Trophoblast cell (in vitro differentiated cells and primary cell): ENCODE results near the gene ZC3H12C.
A peak's percentile ranks its signal among the peaks of the same experiment; 100 is the strongest.

ENCODE experiments used
- DNase-seq, 2 donors: peaks; one replicate each; pipeline ENCODE4 v3.0.0-alpha.2; 2016
- H2AFZ ChIP-seq: 2 replicates; pipeline ENCODE4 v1.6.1; 2013; ENCODE audit warnings: low read length, moderate library complexity, mild to moderate bottlenecking; ENCODE audit not compliant: insufficient read depth, poor library complexity
- H2AK5ac ChIP-seq: 2 replicates; pipeline ENCODE4 v1.6.1; 2013; ENCODE audit warnings: mild to moderate bottlenecking, low read length
- H2BK120ac ChIP-seq: 2 replicates; pipeline ENCODE4 v1.6.1; 2013; ENCODE audit warnings: low read length, mild to moderate bottlenecking, moderate library complexity; ENCODE audit not compliant: insufficient read depth, poor library complexity
- H2BK12ac ChIP-seq: 2 replicates; pipeline ENCODE4 v1.6.1; 2013; ENCODE audit warnings: mild to moderate bottlenecking, low read length, moderate library complexity
- H2BK5ac ChIP-seq: 2 replicates; pipeline ENCODE4 v1.6.1; 2013; ENCODE audit warnings: low read length, low read depth, moderate library complexity, mild to moderate bottlenecking; ENCODE audit not compliant: poor library complexity
- H3K14ac ChIP-seq: 2 replicates; pipeline ENCODE4 v1.6.1; 2013; ENCODE audit warnings: mild to moderate bottlenecking, low read length
- H3K18ac ChIP-seq: 2 replicates; pipeline ENCODE4 v1.6.1; 2013; ENCODE audit warnings: mild to moderate bottlenecking, low read length
- H3K23ac ChIP-seq: 2 replicates; pipeline ENCODE4 v1.6.1; 2013; ENCODE audit warnings: low read length
- H3K27ac ChIP-seq: 2 replicates; pipeline ENCODE4 v1.5.1; 2013; ENCODE audit warnings: low read depth, mild to moderate bottlenecking, inconsistent platforms, low read length, moderate library complexity
- H3K27me3 ChIP-seq: 2 replicates; pipeline ENCODE4 v1.6.1; 2013; ENCODE audit warnings: inconsistent platforms, mild to moderate bottlenecking, low read length, moderate library complexity; ENCODE audit not compliant: insufficient read depth
- H3K36me3 ChIP-seq, 2 experiments: 1 replicate in 1 of 2; 2 replicates in 1 of 2; pipeline ENCODE4 v1.6.1; 2013; ENCODE audit warnings: low read length in 2 of 2, mild to moderate bottlenecking in 2 of 2, moderate library complexity in 1 of 2; ENCODE audit not compliant: insufficient read depth in 2 of 2, control insufficient read depth in 1 of 2
- H3K4ac ChIP-seq: 2 replicates; pipeline ENCODE4 v1.6.1; 2013; ENCODE audit warnings: low read depth, mild to moderate bottlenecking, low read length, moderate library complexity
- H3K4me1 ChIP-seq, 2 experiments: 1 replicate in 1 of 2; 2 replicates in 1 of 2; pipeline ENCODE4 v1.6.1; 2013; ENCODE audit warnings: low read length in 2 of 2, mild to moderate bottlenecking in 2 of 2, moderate library complexity in 1 of 2; ENCODE audit not compliant: insufficient read depth in 2 of 2, control insufficient read depth in 1 of 2
- H3K4me2 ChIP-seq: 2 replicates; pipeline ENCODE4 v1.6.1; 2013; ENCODE audit warnings: inconsistent platforms, mild to moderate bottlenecking, low read length, moderate library complexity
- H3K4me3 ChIP-seq: 2 replicates; pipeline ENCODE4 v1.5.1; 2013; ENCODE audit warnings: mild to moderate bottlenecking, low read depth, low read length, inconsistent platforms
- H3K79me1 ChIP-seq: one replicate; pipeline ENCODE4 v1.6.1; 2013; ENCODE audit warnings: low read length
- H3K79me2 ChIP-seq: 2 replicates; pipeline ENCODE4 v1.6.1; 2013; ENCODE audit warnings: low read length, mild to moderate bottlenecking; ENCODE audit not compliant: control insufficient read depth, insufficient read depth, poor library complexity
- H3K9ac ChIP-seq: 2 replicates; pipeline ENCODE4 v1.6.1; 2013; ENCODE audit warnings: mild to moderate bottlenecking, low read length
- H3K9me3 ChIP-seq: 2 replicates; pipeline ENCODE4 v1.6.1; 2013; ENCODE audit warnings: low read depth, mild to moderate bottlenecking, control low read depth, inconsistent platforms, low read length; ENCODE audit not compliant: insufficient read depth
- H4K12ac ChIP-seq: 2 replicates; pipeline ENCODE4 v1.6.1; 2013; ENCODE audit warnings: low read depth, mild to moderate bottlenecking, low read length, moderate library complexity
- H4K8ac ChIP-seq: 2 replicates; pipeline ENCODE4 v1.6.1; 2013; ENCODE audit warnings: low read depth, mild to moderate bottlenecking, low read length, moderate library complexity
- H4K91ac ChIP-seq: one replicate; pipeline ENCODE4 v1.6.1; 2013; ENCODE audit warnings: low read depth, mild to moderate bottlenecking, low read length, moderate library complexity
- WGBS: extraction: QIAGEN DNeasy Blood & Tissue Kit; methylation state at CpG from one replicate; pipeline ENCODE4 v1.1.7; 2013; ENCODE audit warnings: missing lambda C conversion rate; ENCODE audit not compliant: insufficient read length, insufficient coverage; ENCODE audit errors: extremely low coverage; 5-methylcytosine and 5-hydroxymethylcytosine counted together

ZC3H12C gene

GRCh38 chr11:110141812-110142211, 48.6 kb downstream of the ZC3H12C start:
- H4K12ac ChIP-seq: no peak overlapping the region
- H3K27me3 ChIP-seq: no peaks in the 10 kb centered on the region
- H3K4me3 ChIP-seq: no peak overlapping the region
- peaks cover 5 to 6% of the 10 kb centered on the region in 2 experiments for H3K36me3 ChIP-seq
- H3K79me1 ChIP-seq: no peaks in the 10 kb centered on the region
- H3K4ac ChIP-seq: no peak overlapping the region
- H3K23ac ChIP-seq: no peak overlapping the region
- no peak overlapping the region for H2AFZ ChIP-seq
- no peak overlapping the region for H2BK12ac ChIP-seq
- no peak overlapping the region for H3K9ac ChIP-seq
- no peak overlapping the region for H4K91ac ChIP-seq
- peak in 1 of 2 donors; percentile 54 for DNase-seq
- no peak overlapping the region for H2BK120ac ChIP-seq
- H3K4me2 ChIP-seq: no peak overlapping the region
- H3K4me1 ChIP-seq: no peaks in the 10 kb centered on the region
- no peaks in the 10 kb centered on the region for H3K9me3 ChIP-seq
- no peak overlapping the region for H3K18ac ChIP-seq
- no peak overlapping the region for H2AK5ac ChIP-seq
- no peaks in the 10 kb centered on the region for H3K79me2 ChIP-seq
- no peak overlapping the region for H3K14ac ChIP-seq
- H3K27ac ChIP-seq: no peak overlapping the region
- no peak overlapping the region for H4K8ac ChIP-seq
- no peak overlapping the region for H2BK5ac ChIP-seq

- Histone ChIP-seq H2AFZ (no peak overlapping the region), H3K23ac (no peak overlapping the region), H3K9me3 (no peaks in the 10 kb centered on the region), H3K79me2 (no peaks in the 10 kb centered on the region), H3K27me3 (no peaks in the 10 kb centered on the region), H3K4me3 (no peak overlapping the region), H3K4me1 (no peaks in the 10 kb centered on the region), H2AK5ac (no peak overlapping the region), H4K91ac (no peak overlapping the region), H3K9ac (no peak overlapping the region), H3K4me2 (no peak overlapping the region), H3K79me1 (no peaks in the 10 kb centered on the region), H4K12ac (no peak overlapping the region), H3K27ac (no peak overlapping the region), H2BK12ac (no peak overlapping the region), H2BK120ac (no peak overlapping the region), H4K8ac (no peak overlapping the region), H3K36me3 (peaks cover 7% of the 10 kb centered on the region in 2 experiments), H3K18ac (no peak overlapping the region), H2BK5ac (no peak overlapping the region), H3K14ac (no peak overlapping the region), H3K4ac (no peak overlapping the region)
- no CpG with 5 or more reads among the region's 3 CpGs for WGBS
- no peak for DNase-seq
Observed at GRCh38 chr11:110147962-110148709, 54.9 kb downstream of the ZC3H12C start.

GRCh38 chr11:110148775-110149744, 55.9 kb downstream of the ZC3H12C start:
- no peak overlapping the region for H3K4me2 ChIP-seq
- H2BK12ac ChIP-seq: no peak overlapping the region
- no peaks in the 10 kb centered on the region for H3K79me2 ChIP-seq
- H4K12ac ChIP-seq: no peak overlapping the region
- no peaks in the 10 kb centered on the region for H3K79me1 ChIP-seq
- WGBS: no CpG with 5 or more reads among the region's 9 CpGs
- no peaks in the 10 kb centered on the region for H3K4me1 ChIP-seq
- H3K4ac ChIP-seq: no peak overlapping the region
- H3K27me3 ChIP-seq: no peaks in the 10 kb centered on the region
- H4K91ac ChIP-seq: no peak overlapping the region
- H2BK5ac ChIP-seq: no peak overlapping the region
- DNase-seq: peak; percentile 26 to 71
- H3K23ac ChIP-seq: no peak overlapping the region
- H3K9me3 ChIP-seq: no peaks in the 10 kb centered on the region
- no peak overlapping the region for H2BK120ac ChIP-seq
- H2AFZ ChIP-seq: no peak overlapping the region
- H2AK5ac ChIP-seq: no peak overlapping the region
- H3K27ac ChIP-seq: no peak overlapping the region
- no peak overlapping the region for H4K8ac ChIP-seq
- no peak overlapping the region for H3K18ac ChIP-seq
- no peak overlapping the region for H3K9ac ChIP-seq
- no peak overlapping the region for H3K14ac ChIP-seq
- H3K36me3 ChIP-seq: peaks cover 7 to 8% of the 10 kb centered on the region in 2 experiments
- no peak overlapping the region for H3K4me3 ChIP-seq

- H3K4me1 ChIP-seq: no peaks in the 10 kb centered on the region
- H3K79me1 ChIP-seq: no peaks in the 10 kb centered on the region
- no peak overlapping the region for H2BK120ac ChIP-seq
- no peaks in the 10 kb centered on the region for H3K27me3 ChIP-seq
- no peak overlapping the region for H3K4ac ChIP-seq
- no peak overlapping the region for H2BK12ac ChIP-seq
- H2AK5ac ChIP-seq: no peak overlapping the region
- no peak overlapping the region for H3K18ac ChIP-seq
- H3K9me3 ChIP-seq: no peaks in the 10 kb centered on the region
- no peak overlapping the region for H3K23ac ChIP-seq
- H4K91ac ChIP-seq: no peak overlapping the region
- DNase-seq: no peak
- no peak overlapping the region for H3K9ac ChIP-seq
- H4K12ac ChIP-seq: no peak overlapping the region
- H2AFZ ChIP-seq: no peak overlapping the region
- H3K14ac ChIP-seq: no peak overlapping the region
- H3K27ac ChIP-seq: no peak overlapping the region
- WGBS: no CpG with 5 or more reads among the region's 1 CpG
- peaks cover 3 to 10% of the 10 kb centered on the region in 2 experiments for H3K36me3 ChIP-seq
- H3K4me2 ChIP-seq: no peak overlapping the region
- no peak overlapping the region for H2BK5ac ChIP-seq
- H3K79me2 ChIP-seq: no peaks in the 10 kb centered on the region
- no peak overlapping the region for H4K8ac ChIP-seq
- H3K4me3 ChIP-seq: no peak overlapping the region
Observed at GRCh38 chr11:110152199-110152598, 59.0 kb downstream of the ZC3H12C start.
